ENCODE data around the gene PARD3.
"Not testable (repeated sequence)": the region's sequence is repeated elsewhere in the genome, so short reads cannot be mapped to it uniquely, and the experiment has no call there.

Gene PARD3

DNA sequence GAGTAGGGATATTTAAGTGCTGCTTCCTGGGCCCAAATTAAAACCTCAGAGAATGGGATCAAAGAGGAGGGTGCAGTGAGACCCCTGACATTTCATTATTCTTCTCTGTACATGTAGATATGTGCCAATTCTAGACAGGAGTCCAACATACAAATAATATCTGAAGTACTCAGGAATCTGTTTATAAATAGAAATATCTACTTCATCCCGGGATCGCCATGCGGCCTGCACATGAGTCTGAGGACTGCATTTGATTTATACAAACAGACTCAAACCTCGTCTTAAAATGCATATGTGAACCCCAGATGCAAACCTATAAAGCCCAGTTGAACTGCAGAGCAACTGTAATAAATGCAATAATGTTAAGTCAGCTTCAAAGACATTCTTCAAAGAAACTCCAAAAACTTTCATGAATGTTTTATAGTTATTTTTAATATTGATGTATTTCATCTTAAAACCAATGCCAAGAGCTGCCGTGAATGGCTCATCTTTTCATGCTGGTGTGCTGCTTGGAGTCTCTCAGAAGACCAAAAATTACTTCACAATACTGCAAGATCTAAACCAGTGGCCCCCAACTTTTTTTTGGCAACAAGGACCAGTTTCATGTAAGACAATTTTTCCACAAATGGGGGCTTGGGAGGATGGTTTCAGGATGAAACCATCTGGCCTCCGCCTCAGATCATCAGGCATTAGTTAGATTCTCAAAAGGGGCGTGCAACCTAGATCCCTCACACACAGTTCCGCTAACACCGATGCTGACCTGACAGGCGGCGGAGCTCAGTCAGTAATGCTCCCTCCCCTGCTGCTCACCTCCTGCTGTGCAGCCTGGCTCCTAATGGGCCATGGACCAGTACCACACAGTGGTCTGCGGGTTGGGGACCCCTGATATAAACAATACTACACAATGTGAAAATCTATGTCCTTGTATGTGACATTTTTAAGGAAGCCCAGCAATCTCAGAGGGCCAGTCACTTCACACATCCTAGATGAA is 166.9 kb downstream of the PARD3 start:
- no peaks in the 10 kb centered on the region for H3K36me3 ChIP-seq (ENCODE audit: control insufficient read depth in 1 of 2, insufficient read depth in 2 of 2, low read length in 2 of 2)
- no peaks in the 10 kb centered on the region for H3K27me3 ChIP-seq (ENCODE audit: control insufficient read depth in 1 of 2, insufficient read depth in 2 of 2, low read length in 2 of 2)
- no peak overlapping the region for H3K9ac ChIP-seq (ENCODE audit: low read depth in 1 of 2, low read length in 2 of 2)
- H3K27ac ChIP-seq (ENCODE audit: low read depth, low read length) = no peak overlapping the region
- no peaks in the 10 kb centered on the region for H3K9me3 ChIP-seq (ENCODE audit: control insufficient read depth in 1 of 2, low read length in 2 of 2)
- peaks cover 0 to 2% of the 10 kb centered on the region in 2 donors for H3K4me1 ChIP-seq (ENCODE audit: control insufficient read depth in 1 of 2, insufficient read depth in 2 of 2, low read length in 2 of 2)
- H3K4me3 ChIP-seq (ENCODE audit: low read depth in 1 of 2, low read length in 2 of 2) = no peak overlapping the region

DNA sequence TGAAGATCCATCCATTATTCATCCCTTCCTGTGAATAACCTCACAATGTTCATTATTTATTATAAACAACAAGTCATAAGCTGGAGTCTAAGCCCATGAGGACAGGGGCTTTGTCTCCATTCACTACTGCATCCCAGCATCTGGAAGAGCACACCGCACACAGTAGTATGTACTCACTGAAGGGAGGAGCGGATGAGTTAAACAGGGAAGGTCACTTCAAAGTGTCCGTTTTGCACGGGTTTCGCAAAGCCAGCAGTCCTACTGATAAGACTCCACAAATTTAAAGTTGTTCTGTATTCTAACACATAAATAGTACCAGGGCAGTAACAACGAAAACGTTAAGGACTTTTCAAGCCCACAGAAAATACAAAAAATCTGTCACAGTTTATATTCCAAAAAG is 167.9 kb downstream of the PARD3 start:
- H3K27me3 ChIP-seq (ENCODE audit: control insufficient read depth in 1 of 2, insufficient read depth in 2 of 2, low read length in 2 of 2) = no peaks in the 10 kb centered on the region
- H3K27ac ChIP-seq (ENCODE audit: low read depth, low read length) = no peak overlapping the region
- no peak overlapping the region for H3K9ac ChIP-seq (ENCODE audit: low read depth in 1 of 2, low read length in 2 of 2)
- no peaks in the 10 kb centered on the region for H3K9me3 ChIP-seq (ENCODE audit: control insufficient read depth in 1 of 2, low read length in 2 of 2)
- no peak overlapping the region for H3K4me3 ChIP-seq (ENCODE audit: low read depth in 1 of 2, low read length in 2 of 2)
- no peaks in the 10 kb centered on the region for H3K4me1 ChIP-seq (ENCODE audit: control insufficient read depth in 1 of 2, insufficient read depth in 2 of 2, low read length in 2 of 2)
- no peaks in the 10 kb centered on the region for H3K36me3 ChIP-seq (ENCODE audit: control insufficient read depth in 1 of 2, insufficient read depth in 2 of 2, low read length in 2 of 2)

DNA sequence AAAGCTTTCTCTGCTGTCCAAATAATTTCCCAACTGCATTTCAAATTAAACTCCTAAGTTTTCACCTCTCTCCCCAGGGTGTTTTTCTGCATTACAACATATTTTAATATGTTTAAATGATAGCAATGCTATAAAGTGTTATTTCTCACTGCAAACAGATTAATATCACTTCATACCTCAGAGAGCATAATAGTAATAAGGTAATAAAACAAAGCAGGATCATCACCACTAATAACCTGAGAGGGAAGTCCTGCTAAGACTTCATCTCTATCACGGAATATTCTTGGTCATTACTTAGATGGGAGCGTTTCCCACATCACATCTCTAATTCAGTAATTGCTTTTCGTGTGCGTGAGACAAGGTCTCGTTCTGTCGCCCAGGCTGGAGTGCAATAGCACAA is 168.8 kb downstream of the PARD3 start:
- Histone ChIP-seq H3K9ac (ENCODE audit: low read depth in 1 of 2, low read length in 2 of 2) (no peak overlapping the region), H3K4me3 (ENCODE audit: low read depth in 1 of 2, low read length in 2 of 2) (no peak overlapping the region), H3K9me3 (ENCODE audit: control insufficient read depth in 1 of 2, low read length in 2 of 2) (no peaks in the 10 kb centered on the region), H3K4me1 (ENCODE audit: control insufficient read depth in 1 of 2, insufficient read depth in 2 of 2, low read length in 2 of 2) (no peaks in the 10 kb centered on the region), H3K36me3 (ENCODE audit: control insufficient read depth in 1 of 2, insufficient read depth in 2 of 2, low read length in 2 of 2) (no peaks in the 10 kb centered on the region), H3K27ac (ENCODE audit: low read depth, low read length) (no peak overlapping the region), H3K27me3 (ENCODE audit: control insufficient read depth in 1 of 2, insufficient read depth in 2 of 2, low read length in 2 of 2) (no peaks in the 10 kb centered on the region)

DNA sequence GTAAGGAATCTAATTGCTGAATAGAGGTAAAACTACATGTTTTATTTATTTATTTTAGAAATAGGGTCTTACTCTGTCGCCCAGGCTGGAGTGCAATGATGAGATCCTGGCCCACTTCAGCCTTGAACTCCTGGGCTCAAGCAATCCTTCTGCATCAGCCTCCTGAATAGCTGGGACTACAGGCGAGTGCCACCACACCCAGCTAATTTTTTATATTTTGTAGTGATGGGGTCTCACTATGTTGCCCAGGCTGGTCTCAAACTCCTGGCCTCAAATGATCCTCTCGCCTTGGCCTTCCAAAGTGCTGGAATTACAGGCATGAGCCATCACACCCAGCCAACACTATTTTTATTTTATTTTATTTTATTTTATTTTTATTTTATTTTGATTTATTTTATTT is 170.3 kb downstream of the PARD3 start:
- H3K36me3 ChIP-seq (ENCODE audit: control insufficient read depth in 1 of 2, insufficient read depth in 2 of 2, low read length in 2 of 2); H3K4me1 ChIP-seq (ENCODE audit: control insufficient read depth in 1 of 2, insufficient read depth in 2 of 2, low read length in 2 of 2); H3K9ac ChIP-seq (ENCODE audit: low read depth in 1 of 2, low read length in 2 of 2); H3K9me3 ChIP-seq (ENCODE audit: control insufficient read depth in 1 of 2, low read length in 2 of 2); H3K27me3 ChIP-seq (ENCODE audit: control insufficient read depth in 1 of 2, insufficient read depth in 2 of 2, low read length in 2 of 2); H3K27ac ChIP-seq (ENCODE audit: low read depth, low read length); H3K4me3 ChIP-seq (ENCODE audit: low read depth in 1 of 2, low read length in 2 of 2): not testable (repeated sequence)

DNA sequence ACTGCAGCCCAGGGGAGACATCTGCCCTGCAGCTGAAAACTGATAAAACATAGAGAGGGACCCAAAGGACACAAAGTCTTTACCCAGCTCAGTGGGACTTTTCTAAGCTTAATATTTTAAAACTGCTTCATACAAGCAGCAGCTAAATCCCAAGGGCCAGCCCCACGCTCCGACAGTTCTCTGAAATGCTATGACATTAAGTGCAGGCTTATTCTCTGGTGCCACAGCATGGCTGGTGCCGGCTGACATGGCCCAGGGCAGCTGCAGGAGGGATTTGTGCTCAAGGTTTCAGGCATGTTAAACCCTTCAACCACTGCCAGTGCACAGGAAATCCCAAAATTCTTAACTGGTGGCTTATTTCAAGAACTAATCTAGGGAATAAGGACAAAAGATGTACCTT is 170.9 kb downstream of the PARD3 start:
- no peaks in the 10 kb centered on the region for H3K27me3 ChIP-seq (ENCODE audit: control insufficient read depth in 1 of 2, insufficient read depth in 2 of 2, low read length in 2 of 2)
- H3K27ac ChIP-seq (ENCODE audit: low read depth, low read length) = no peak overlapping the region
- H3K4me3 ChIP-seq (ENCODE audit: low read depth in 1 of 2, low read length in 2 of 2) = no peak overlapping the region
- H3K9ac ChIP-seq (ENCODE audit: low read depth in 1 of 2, low read length in 2 of 2) = no peak overlapping the region
- no peaks in the 10 kb centered on the region for H3K36me3 ChIP-seq (ENCODE audit: control insufficient read depth in 1 of 2, insufficient read depth in 2 of 2, low read length in 2 of 2)
- H3K9me3 ChIP-seq (ENCODE audit: control insufficient read depth in 1 of 2, low read length in 2 of 2) = no peaks in the 10 kb centered on the region
- no peaks in the 10 kb centered on the region for H3K4me1 ChIP-seq (ENCODE audit: control insufficient read depth in 1 of 2, insufficient read depth in 2 of 2, low read length in 2 of 2)

DNA sequence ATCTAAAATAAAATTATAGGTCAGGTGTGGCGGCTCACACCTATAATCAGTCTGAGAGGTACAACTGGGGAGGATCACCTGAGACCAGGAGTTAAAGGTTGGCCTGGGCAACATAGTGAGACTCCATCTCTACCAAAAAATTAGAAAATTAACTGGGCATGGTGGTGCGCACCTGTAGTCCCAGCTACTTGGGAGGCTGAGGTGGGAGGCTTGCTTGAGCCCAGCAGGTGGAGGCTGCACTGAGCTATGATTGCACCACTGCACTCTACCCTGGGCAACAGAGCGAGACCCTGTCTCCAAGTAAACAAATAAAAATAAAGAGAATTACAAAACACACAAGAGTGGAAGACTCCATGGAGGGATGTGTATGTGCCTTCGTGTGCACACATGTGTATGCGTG is 171.5 kb downstream of the PARD3 start:
- H3K4me1 ChIP-seq (ENCODE audit: control insufficient read depth in 1 of 2, insufficient read depth in 2 of 2, low read length in 2 of 2) = no peaks in the 10 kb centered on the region

DNA sequence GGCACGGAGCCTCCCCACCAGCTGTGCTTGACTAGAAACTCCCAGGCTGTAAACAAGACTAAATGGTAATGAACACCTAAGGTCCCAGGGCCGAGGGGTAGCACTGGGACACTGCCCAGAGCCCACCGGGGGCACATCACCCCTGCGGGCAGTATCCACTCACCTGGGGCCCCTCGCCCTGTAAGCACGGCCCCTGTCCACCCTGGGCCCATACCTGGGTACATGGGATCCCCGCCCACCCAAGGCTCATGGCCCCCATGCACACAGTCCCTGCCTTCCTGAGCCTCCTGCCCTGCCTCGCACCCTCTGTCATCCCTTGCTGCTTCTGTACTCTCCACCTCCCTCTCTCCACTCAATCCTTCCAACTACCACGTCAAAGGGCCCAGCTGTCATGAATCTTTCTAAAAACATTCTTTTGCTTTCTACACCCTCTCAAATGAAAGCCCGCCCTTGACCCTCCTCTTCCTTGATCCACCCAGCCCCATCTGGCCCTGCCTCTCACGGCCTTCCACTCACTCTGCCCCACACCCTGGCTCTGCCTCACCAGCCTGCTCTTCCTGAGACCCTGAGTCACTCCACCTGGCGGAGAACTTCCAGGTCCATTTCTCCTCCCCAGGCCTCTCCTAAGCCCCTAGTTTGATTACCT is 173.1 kb downstream of the PARD3 start:
- H3K4me3 ChIP-seq (ENCODE audit: low read depth in 1 of 2, low read length in 2 of 2) = no peak overlapping the region
- H3K36me3 ChIP-seq (ENCODE audit: control insufficient read depth in 1 of 2, insufficient read depth in 2 of 2, low read length in 2 of 2) = no peaks in the 10 kb centered on the region
- H3K27me3 ChIP-seq (ENCODE audit: control insufficient read depth in 1 of 2, insufficient read depth in 2 of 2, low read length in 2 of 2) = no peaks in the 10 kb centered on the region
- H3K9me3 ChIP-seq (ENCODE audit: control insufficient read depth in 1 of 2, low read length in 2 of 2) = no peaks in the 10 kb centered on the region
- no peak overlapping the region for H3K27ac ChIP-seq (ENCODE audit: low read depth, low read length)
- no peak overlapping the region for H3K9ac ChIP-seq (ENCODE audit: low read depth in 1 of 2, low read length in 2 of 2)
- H3K4me1 ChIP-seq (ENCODE audit: control insufficient read depth in 1 of 2, insufficient read depth in 2 of 2, low read length in 2 of 2) = peaks cover 0 to 10% of the 10 kb centered on the region in 2 donors

More for the DNA sequence above, 171.5 kb downstream of the PARD3 start:
- H3K9me3 ChIP-seq (ENCODE audit: control insufficient read depth in 1 of 2, low read length in 2 of 2) = no peaks in the 10 kb centered on the region
- no peak overlapping the region for H3K9ac ChIP-seq (ENCODE audit: low read depth in 1 of 2, low read length in 2 of 2)
- H3K27me3 ChIP-seq (ENCODE audit: control insufficient read depth in 1 of 2, insufficient read depth in 2 of 2, low read length in 2 of 2) = no peaks in the 10 kb centered on the region
- no peak overlapping the region for H3K4me3 ChIP-seq (ENCODE audit: low read depth in 1 of 2, low read length in 2 of 2)
- no peak overlapping the region for H3K27ac ChIP-seq (ENCODE audit: low read depth, low read length)
- H3K36me3 ChIP-seq (ENCODE audit: control insufficient read depth in 1 of 2, insufficient read depth in 2 of 2, low read length in 2 of 2) = no peaks in the 10 kb centered on the region

DNA sequence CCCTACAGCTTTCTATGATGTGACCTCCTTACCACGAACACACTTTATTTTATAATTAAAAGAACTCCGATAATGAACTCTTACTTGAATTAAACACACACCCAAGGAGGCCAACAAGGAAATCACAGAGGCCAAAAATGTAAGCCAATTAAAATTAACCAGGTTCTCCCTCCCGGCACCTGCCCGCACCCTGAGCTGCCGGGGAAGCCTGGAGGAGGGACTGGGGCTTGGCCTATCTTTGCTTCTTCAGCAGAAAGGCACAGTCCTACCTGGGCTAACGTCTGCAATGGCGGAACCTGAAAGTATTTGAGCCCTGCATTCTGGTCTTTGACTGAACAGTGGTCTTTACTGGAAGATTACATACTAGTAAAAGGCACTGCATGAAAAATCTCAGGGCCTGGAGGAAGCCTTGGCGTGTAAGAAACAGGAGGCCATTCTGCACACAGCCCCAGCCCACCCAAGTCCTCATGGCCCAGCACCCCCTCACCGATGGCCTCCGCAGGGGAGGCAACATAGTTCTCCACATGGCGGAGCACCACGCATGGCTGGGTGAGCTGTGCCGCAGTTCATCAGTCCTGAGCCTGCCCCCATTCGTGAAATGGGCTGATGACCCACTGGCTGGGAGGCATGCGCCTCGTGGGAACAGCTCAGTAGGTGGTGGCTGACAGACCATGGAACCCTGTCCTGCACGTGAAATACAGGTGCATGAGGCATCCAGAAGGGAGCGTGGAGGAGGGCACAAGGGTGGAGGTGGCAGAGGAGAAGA is 173.8 kb downstream of the PARD3 start:
- no peak overlapping the region for H3K27ac ChIP-seq (ENCODE audit: low read depth, low read length)
- no peaks in the 10 kb centered on the region for H3K27me3 ChIP-seq (ENCODE audit: control insufficient read depth in 1 of 2, insufficient read depth in 2 of 2, low read length in 2 of 2)
- no peaks in the 10 kb centered on the region for H3K36me3 ChIP-seq (ENCODE audit: control insufficient read depth in 1 of 2, insufficient read depth in 2 of 2, low read length in 2 of 2)
- H3K9ac ChIP-seq (ENCODE audit: low read depth in 1 of 2, low read length in 2 of 2) = no peak overlapping the region
- H3K9me3 ChIP-seq (ENCODE audit: control insufficient read depth in 1 of 2, low read length in 2 of 2) = no peaks in the 10 kb centered on the region
- H3K4me1 ChIP-seq (ENCODE audit: control insufficient read depth in 1 of 2, insufficient read depth in 2 of 2, low read length in 2 of 2) = peaks cover 0 to 10% of the 10 kb centered on the region in 2 donors
- H3K4me3 ChIP-seq (ENCODE audit: low read depth in 1 of 2, low read length in 2 of 2) = no peak overlapping the region

DNA sequence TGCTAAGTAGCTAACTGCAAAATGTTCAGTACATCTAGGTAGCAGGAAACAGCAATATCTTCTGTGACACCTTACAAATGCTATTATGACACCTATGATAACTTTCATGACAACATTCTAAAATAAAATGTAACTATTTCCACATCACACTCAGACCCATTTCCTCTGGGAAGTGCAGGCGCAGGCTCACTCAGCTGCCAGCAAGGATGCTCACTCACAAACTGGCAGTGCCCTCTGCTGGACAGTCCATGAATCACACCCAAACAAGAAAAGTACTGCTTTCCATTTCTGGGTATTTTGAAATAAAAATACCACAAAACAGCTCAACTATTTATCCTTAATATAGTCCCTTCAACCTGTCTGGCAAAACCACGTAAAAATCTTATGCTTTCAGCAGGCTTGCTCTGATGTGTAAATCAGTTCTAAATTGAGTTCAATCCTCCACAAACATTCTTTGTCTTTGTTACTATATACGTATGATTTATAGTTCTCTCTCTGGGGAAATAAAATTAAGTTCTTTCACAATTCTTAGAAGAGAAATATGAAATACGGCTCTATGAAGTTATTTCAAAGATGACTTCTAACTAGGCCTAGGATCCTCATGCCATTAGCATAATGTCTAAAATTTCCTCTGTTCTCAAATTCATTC is 176.6 kb downstream of the PARD3 start:
- Histone ChIP-seq H3K36me3 (ENCODE audit: control insufficient read depth in 1 of 2, insufficient read depth in 2 of 2, low read length in 2 of 2) (no peaks in the 10 kb centered on the region), H3K27ac (ENCODE audit: low read depth, low read length) (no peak overlapping the region), H3K27me3 (ENCODE audit: control insufficient read depth in 1 of 2, insufficient read depth in 2 of 2, low read length in 2 of 2) (no peaks in the 10 kb centered on the region), H3K9ac (ENCODE audit: low read depth in 1 of 2, low read length in 2 of 2) (no peak overlapping the region), H3K4me3 (ENCODE audit: low read depth in 1 of 2, low read length in 2 of 2) (no peak overlapping the region), H3K4me1 (ENCODE audit: control insufficient read depth in 1 of 2, insufficient read depth in 2 of 2, low read length in 2 of 2) (peaks cover 0 to 10% of the 10 kb centered on the region in 2 donors), H3K9me3 (ENCODE audit: control insufficient read depth in 1 of 2, low read length in 2 of 2) (no peaks in the 10 kb centered on the region)

Data from duodenal mucosa (tissue), 2 donors.